ENCODE results near the gene PNMA1. TPM values are rescaled to one million over a fixed set of nuclear protein-coding genes. Genes with fewer than 3 reads are reported as not detected.

The PNMA1 gene
- total RNA-seq, 4 donors from 2014 or later, result 4.6 to 8.5 (median 6.6) TPM

DNA sequence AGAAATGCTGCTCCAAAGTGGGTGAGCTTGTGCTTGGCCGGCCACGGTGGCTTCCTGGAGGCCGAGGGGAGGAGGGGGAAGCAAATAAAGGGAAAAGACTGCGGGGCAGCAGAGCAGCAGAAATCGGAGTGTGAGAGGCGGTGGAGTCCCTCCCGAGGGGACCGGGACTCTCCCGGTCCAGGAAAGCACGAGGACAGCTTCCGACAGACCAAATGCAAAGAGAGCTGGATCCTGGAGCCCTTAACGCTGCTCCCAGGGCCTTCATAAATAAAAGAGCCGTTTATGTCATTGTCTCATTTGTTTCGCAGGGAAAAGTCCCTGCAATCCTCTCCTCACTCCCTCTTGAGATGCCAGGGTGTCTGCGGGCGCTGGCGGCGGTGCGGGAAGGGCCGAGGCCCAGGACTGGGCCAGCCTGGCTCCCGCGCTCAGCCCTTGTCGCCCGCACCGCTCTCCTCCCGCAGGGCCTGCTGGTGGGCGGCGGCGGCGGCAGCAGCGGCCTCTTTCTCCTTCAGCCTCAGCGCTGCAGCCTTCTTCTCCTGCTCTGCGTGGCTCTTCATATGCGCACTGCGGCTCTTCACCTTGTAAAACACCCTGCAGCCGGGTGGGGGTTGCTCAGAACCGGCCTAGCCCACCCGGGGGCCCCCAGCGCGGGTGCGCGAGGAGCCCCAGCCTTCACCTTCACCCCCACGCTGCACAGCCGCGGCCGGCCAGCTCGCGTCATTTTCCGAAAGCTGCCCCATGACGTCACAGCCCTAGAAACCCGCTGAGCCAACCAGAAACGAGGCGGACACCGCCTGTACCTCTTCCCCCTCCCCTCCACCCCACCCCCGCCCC lies 4.5 kb upstream of the PNMA1 start:
- 76 to 81% methylated on average over 55 of the region's 55 CpGs for WGBS, 2 donors
- TF ChIP-seq, protein P1, sequence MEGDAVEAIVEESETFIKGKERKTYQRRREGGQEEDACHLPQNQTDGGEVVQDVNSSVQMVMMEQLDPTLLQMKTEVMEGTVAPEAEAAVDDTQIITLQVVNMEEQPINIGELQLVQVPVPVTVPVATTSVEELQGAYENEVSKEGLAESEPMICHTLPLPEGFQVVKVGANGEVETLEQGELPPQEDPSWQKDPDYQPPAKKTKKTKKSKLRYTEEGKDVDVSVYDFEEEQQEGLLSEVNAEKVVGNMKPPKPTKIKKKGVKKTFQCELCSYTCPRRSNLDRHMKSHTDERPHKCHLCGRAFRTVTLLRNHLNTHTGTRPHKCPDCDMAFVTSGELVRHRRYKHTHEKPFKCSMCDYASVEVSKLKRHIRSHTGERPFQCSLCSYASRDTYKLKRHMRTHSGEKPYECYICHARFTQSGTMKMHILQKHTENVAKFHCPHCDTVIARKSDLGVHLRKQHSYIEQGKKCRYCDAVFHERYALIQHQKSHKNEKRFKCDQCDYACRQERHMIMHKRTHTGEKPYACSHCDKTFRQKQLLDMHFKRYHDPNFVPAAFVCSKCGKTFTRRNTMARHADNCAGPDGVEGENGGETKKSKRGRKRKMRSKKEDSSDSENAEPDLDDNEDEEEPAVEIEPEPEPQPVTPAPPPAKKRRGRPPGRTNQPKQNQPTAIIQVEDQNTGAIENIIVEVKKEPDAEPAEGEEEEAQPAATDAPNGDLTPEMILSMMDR (IDR thresholded peaks at IDR 0.05), result no peak
- TF ChIP-seq POLR2A (IDR thresholded peaks at IDR 0.05), result no peak
- peak in 1 of 2 donors; percentile 78 for DNase-seq (ENCODE audit: low spot score in 2 of 2)
- H3K4me3 ChIP-seq (ENCODE audit: low read depth, poor library complexity, severe bottlenecking), result no peak overlapping the region
- intact Hi-C loops (cut with DNase I; ENCODE audit: low total_unique reads), result no loop called here

DNA sequence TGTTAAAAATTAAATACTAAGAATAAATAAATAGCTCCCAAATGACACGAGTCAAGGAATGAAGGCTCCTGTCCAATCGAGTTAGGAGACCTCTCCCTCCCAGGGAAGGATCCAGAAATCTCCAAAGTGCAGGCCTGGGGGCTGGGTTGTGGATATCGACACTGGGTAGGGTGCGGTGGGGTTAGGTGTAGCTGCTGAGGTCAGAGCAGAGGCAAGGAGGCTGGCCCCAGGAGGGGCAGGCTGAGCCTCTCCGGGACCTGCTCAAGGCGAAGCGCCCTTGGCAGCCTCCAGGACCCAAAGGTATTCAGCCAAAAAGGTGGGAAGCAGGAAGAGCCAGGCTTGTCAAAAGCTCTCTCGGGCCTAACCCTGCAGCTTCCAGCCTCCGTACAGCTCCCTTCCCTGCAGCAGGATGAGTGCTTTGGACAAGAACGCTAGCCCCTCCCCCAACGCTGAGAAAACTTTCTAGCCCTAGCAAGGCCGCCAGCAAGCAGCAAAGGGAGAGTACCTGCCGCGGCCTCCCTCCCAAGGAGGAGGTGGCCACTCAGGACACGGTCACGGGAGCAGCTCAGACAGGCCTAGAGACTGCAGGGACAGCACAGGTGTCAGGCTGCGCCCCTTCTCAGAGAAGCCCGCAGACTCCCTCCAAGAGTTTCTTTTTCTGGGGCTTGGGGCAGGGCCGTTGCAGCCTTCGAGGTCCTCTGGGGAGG lies 3.7 kb upstream of the PNMA1 start:
- DNase-seq (ENCODE audit: low spot score in 2 of 2), result peak in 1 of 2 donors; percentile 85
- no peak overlapping the region for H3K4me3 ChIP-seq (ENCODE audit: low read depth, poor library complexity, severe bottlenecking)
- intact Hi-C loops (cut with DNase I; ENCODE audit: low total_unique reads), result no loop called here
- 59 to 60% methylated on average over 15 to 18 of the region's 20 CpGs for WGBS, 2 donors
- no peak for TF ChIP-seq POLR2A (IDR thresholded peaks at IDR 0.05)
- TF ChIP-seq, protein P1 (IDR thresholded peaks at IDR 0.05), result no peak

DNA sequence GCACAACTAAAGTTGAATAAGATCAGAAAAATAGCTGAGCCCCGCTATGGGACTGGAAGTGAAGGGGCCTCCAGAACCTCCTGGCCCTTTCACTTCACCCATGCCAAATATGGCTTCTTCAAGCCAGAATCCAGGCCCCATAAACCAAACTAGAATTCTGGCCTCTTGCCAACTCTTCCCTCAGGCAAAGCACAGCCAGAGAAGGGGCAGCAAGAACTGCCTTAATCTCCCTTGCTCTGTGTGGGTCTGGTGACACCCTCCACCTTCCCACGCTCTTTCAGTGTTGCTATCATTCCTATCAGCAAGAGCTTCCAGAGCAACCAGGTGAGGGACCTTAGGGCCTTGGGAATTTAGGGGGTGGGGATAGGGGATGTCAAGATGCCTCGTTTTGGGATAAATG lies 3.1 kb upstream of the PNMA1 start:
- DNase-seq (ENCODE audit: low spot score in 2 of 2), result peak in 1 of 2 donors; percentile 61
- H3K4me3 ChIP-seq (ENCODE audit: low read depth, poor library complexity, severe bottlenecking), result no peak overlapping the region
- intact Hi-C loops (cut with DNase I; ENCODE audit: low total_unique reads), result no loop called here
- no peak for TF ChIP-seq POLR2A (IDR thresholded peaks at IDR 0.05)
- TF ChIP-seq, protein P1 (IDR thresholded peaks at IDR 0.05), result no peak
- WGBS, 2 donors, result 74 to 79% methylated on average over 3 of the region's 3 CpGs

DNA sequence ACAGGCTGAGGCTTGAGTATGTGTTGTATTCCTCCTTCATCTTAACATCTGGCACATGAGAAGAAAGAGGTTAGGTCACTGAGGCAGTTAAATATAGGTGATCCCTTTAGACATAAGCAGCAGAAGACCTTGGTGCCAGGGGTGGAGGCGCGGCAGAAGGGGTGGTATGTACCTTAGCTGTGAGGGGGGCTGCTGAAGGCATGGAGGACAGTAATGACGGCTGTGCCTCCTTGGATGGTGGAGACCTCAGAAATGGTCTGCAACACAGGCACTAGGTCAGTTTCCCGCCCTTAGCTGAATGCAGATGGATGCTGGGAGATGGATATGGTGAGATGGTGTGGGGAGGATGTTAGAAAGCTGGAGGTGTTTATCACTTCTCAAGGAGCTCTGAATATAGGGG lies 1.5 kb upstream of the PNMA1 start:
- 82 to 89% methylated on average over 4 of the region's 4 CpGs for WGBS, 2 donors
- intact Hi-C loops (cut with DNase I; ENCODE audit: low total_unique reads), result no loop called here
- no peak overlapping the region for H3K4me3 ChIP-seq (ENCODE audit: low read depth, poor library complexity, severe bottlenecking)
- DNase-seq (ENCODE audit: low spot score in 2 of 2), result no peak
- TF ChIP-seq, protein P1 (IDR thresholded peaks at IDR 0.05), result no peak
- TF ChIP-seq POLR2A (IDR thresholded peaks at IDR 0.05), result no peak

DNA sequence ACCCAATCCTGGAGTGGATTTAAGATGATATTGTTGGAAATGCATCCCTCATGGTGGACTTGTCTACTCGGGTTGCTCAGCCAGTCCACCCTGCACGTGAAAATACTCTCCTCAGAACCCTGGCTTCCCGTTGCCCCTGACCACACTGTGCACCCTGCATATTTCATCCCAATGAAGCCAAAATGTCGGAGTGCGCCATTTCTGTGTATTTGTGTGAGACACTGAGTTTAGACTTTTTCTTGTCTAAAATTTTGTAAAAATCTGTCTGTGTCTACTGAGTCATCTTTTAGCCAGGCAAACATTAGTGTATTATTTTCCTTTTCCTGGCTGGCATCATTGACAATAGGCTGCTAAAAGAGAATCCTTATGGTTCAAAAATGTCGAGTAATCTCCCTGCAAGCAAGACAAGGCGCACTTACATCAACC lies 485 bp upstream of the PNMA1 start:
- no peak overlapping the region for H3K4me3 ChIP-seq (ENCODE audit: low read depth, poor library complexity, severe bottlenecking)
- DNase-seq (ENCODE audit: low spot score in 2 of 2), result peak in 1 of 2 donors; percentile 74
- TF ChIP-seq, protein P1 (IDR thresholded peaks at IDR 0.05), result no peak
- no peak for TF ChIP-seq POLR2A (IDR thresholded peaks at IDR 0.05)
- 48 to 56% methylated on average over 7 of the region's 7 CpGs for WGBS, 2 donors
- intact Hi-C loops (cut with DNase I; ENCODE audit: low total_unique reads), result no loop called here
